ENCODE data around the gene SMPD3.

Gene SMPD3

GRCh38 chr16:68367440-68367839, 80.9 kb downstream of the SMPD3 start:
- DNase-seq = no peak

GRCh38 chr16:68367030-68367429, 81.3 kb downstream of the SMPD3 start:
- DNase-seq = peak; percentile 37

GRCh38 chr16:68366062-68366461, 82.2 kb downstream of the SMPD3 start:
- no peak for DNase-seq

- DNase-seq = no peak
Measured at GRCh38 chr16:68365167-68365817, 83.0 kb downstream of the SMPD3 start.

GRCh38 chr16:68364561-68364998, 83.7 kb downstream of the SMPD3 start:
- DNase-seq = no peak

- no peak for DNase-seq
Measured at GRCh38 chr16:68363658-68364521, 84.4 kb downstream of the SMPD3 start.

- no peak for DNase-seq
Measured at GRCh38 chr16:68362947-68363657, 85.2 kb downstream of the SMPD3 start.

- no peak for DNase-seq
Measured at GRCh38 chr16:68362262-68362913, 85.9 kb downstream of the SMPD3 start.

- DNase-seq = no peak
Measured at GRCh38 chr16:68361485-68361884, 86.8 kb downstream of the SMPD3 start.

- DNase-seq = no peak
Measured at GRCh38 chr16:68360956-68361355, 87.4 kb downstream of the SMPD3 start.

GRCh38 chr16:68360547-68360946, 87.8 kb downstream of the SMPD3 start:
- no peak for DNase-seq

GRCh38 chr16:68359398-68360191, 88.7 kb downstream of the SMPD3 start:
- no peak for DNase-seq

GRCh38 chr16:68358951-68359350, 89.4 kb downstream of the SMPD3 start:
- DNase-seq = no peak

- DNase-seq = no peak
Measured at GRCh38 chr16:68357923-68358322, 90.4 kb downstream of the SMPD3 start.

GRCh38 chr16:68357521-68357922, 90.8 kb downstream of the SMPD3 start:
- no peak for DNase-seq

GRCh38 chr16:68356919-68357286, 91.4 kb downstream of the SMPD3 start:
- DNase-seq = no peak

GRCh38 chr16:68356249-68356918, 91.9 kb downstream of the SMPD3 start:
- no peak for DNase-seq

GRCh38 chr16:68355447-68356248, 92.7 kb downstream of the SMPD3 start:
- DNase-seq = no peak

GRCh38 chr16:68354816-68355215, 93.5 kb downstream of the SMPD3 start:
- no peak for DNase-seq

- no peak for DNase-seq
Measured at GRCh38 chr16:68353366-68353765, 94.9 kb downstream of the SMPD3 start.

- no peak for DNase-seq
Measured at GRCh38 chr16:68351991-68352431, 96.3 kb downstream of the SMPD3 start.
